Activated T-cell treated with anti-CD3 and anti-CD28 coated beads, Interleukin-2, amount 50 U/mL, for 72 hours (primary cell): Measurements from ENCODE around the gene CADM2. TPM values are rescaled to one million over a fixed set of nuclear protein-coding genes. Genes with fewer than 3 reads are reported as not detected.
"Not testable (repeated sequence)": the region's sequence is repeated elsewhere in the genome, so short reads cannot be mapped to it uniquely, and the experiment has no call there.

Experiments used
- ATAC-seq, 2 donors: fragments of 150-1000 bp; cut with Tn5 transposase; replicated peaks in 1 of 2; 2 replicates each; pipeline ENCODE4 v1.10.0; 2021; ENCODE audit warnings: moderate library complexity in 2 of 2, mild to moderate bottlenecking in 1 of 2
- DNase-seq, 2 donors: peaks; one replicate each; pipeline ENCODE4 v3.0.0; 2021 to 2022; ENCODE audit warnings: mixed read lengths in 1 of 2
- H3K27ac Mint-ChIP-seq: one replicate; pipeline ENCODE4 v1.8.0; 2022; ENCODE audit warnings: mild to moderate bottlenecking, moderate library complexity, mixed read lengths
- H3K27me3 Mint-ChIP-seq: one replicate; pipeline ENCODE4 v1.8.0; 2022; ENCODE audit warnings: low read depth, mixed read lengths
- H3K36me3 Mint-ChIP-seq, 2 donors: one replicate each; pipeline ENCODE4 v1.8.0; 2022; ENCODE audit warnings: mixed read lengths in 2 of 2, mild to moderate bottlenecking in 1 of 2; ENCODE audit not compliant: insufficient read depth in 2 of 2
- H3K4me1 Mint-ChIP-seq: one replicate; pipeline ENCODE4 v1.8.0; 2022; ENCODE audit warnings: low read depth, mixed read lengths
- H3K4me3 Mint-ChIP-seq, 2 donors: one replicate each; pipeline ENCODE4 v1.8.0; 2022; ENCODE audit warnings: mild to moderate bottlenecking in 2 of 2, mixed read lengths in 2 of 2, moderate library complexity in 2 of 2
- H3K9me3 Mint-ChIP-seq, 2 donors: one replicate each; pipeline ENCODE4 v1.8.0; 2022; ENCODE audit warnings: mixed read lengths in 2 of 2
- total RNA-seq, 2 donors: library from RNA; stranded (reverse); gene quantifications; one replicate each; pipeline ENCODE4 v1.2.3, GENCODE V29; 2022

Gene CADM2
- total RNA-seq, 2 donors from 2014 or later = not detected

- H3K27ac Mint-ChIP-seq, H3K27me3 Mint-ChIP-seq, ATAC-seq, DNase-seq, H3K36me3 Mint-ChIP-seq, H3K4me3 Mint-ChIP-seq, H3K9me3 Mint-ChIP-seq, H3K4me1 Mint-ChIP-seq: not testable (repeated sequence)
Measured at GRCh38 chr3:85133691-85134420, 175.1 kb downstream of the CADM2 start.

GRCh38 chr3:85142626-85143025 is 183.8 kb downstream of the CADM2 start:
- Mint-ChIP-seq H3K4me1 (no peaks in the 10 kb centered on the region), H3K9me3 (peaks cover 3% of the 10 kb centered on the region in 2 donors), H3K36me3 (peaks cover 0 to 2% of the 10 kb centered on the region in 2 donors), H3K27me3 (no peaks in the 10 kb centered on the region), H3K27ac (no peak overlapping the region), H3K4me3 (no peak overlapping the region)
- ATAC-seq (no peak), DNase-seq (no peak)

GRCh38 chr3:85148036-85148435 is 189.2 kb downstream of the CADM2 start:
- peaks cover 0 to 2% of the 10 kb centered on the region in 2 donors for H3K36me3 Mint-ChIP-seq
- H3K4me3 Mint-ChIP-seq = no peak overlapping the region
- ATAC-seq (no peak), DNase-seq (no peak)
- H3K4me1 Mint-ChIP-seq = no peaks in the 10 kb centered on the region
- peaks cover 6 to 7% of the 10 kb centered on the region in 2 donors for H3K9me3 Mint-ChIP-seq
- H3K27me3 Mint-ChIP-seq = no peaks in the 10 kb centered on the region
- no peak overlapping the region for H3K27ac Mint-ChIP-seq

GRCh38 chr3:85151555-85151954 is 192.8 kb downstream of the CADM2 start:
- H3K9me3 Mint-ChIP-seq = peaks cover 5 to 8% of the 10 kb centered on the region in 2 donors
- ATAC-seq (no peak), DNase-seq (no peak)
- H3K27me3 Mint-ChIP-seq = no peaks in the 10 kb centered on the region
- no peak overlapping the region for H3K27ac Mint-ChIP-seq
- peaks cover 0 to 2% of the 10 kb centered on the region in 2 donors for H3K36me3 Mint-ChIP-seq
- no peaks in the 10 kb centered on the region for H3K4me1 Mint-ChIP-seq
- H3K4me3 Mint-ChIP-seq = no peak overlapping the region

- not testable (repeated sequence) for H3K27me3 Mint-ChIP-seq, H3K36me3 Mint-ChIP-seq, ATAC-seq, H3K9me3 Mint-ChIP-seq, H3K4me3 Mint-ChIP-seq, H3K27ac Mint-ChIP-seq, DNase-seq, H3K4me1 Mint-ChIP-seq
Measured at GRCh38 chr3:85153279-85153678, 194.5 kb downstream of the CADM2 start.

GRCh38 chr3:85159376-85159775 is 200.6 kb downstream of the CADM2 start:
- DNase-seq = no peak
- Mint-ChIP-seq H3K36me3 (peaks cover 0 to 2% of the 10 kb centered on the region in 2 donors), H3K27me3 (no peaks in the 10 kb centered on the region), H3K4me3 (no peak overlapping the region), H3K4me1 (no peaks in the 10 kb centered on the region), H3K9me3 (peaks cover 0 to 9% of the 10 kb centered on the region in 2 donors), H3K27ac (no peak overlapping the region)
- no peak for ATAC-seq

GRCh38 chr3:85161544-85161943 is 202.8 kb downstream of the CADM2 start:
- Mint-ChIP-seq H3K27ac (no peak overlapping the region), H3K36me3 (peaks cover 0 to 2% of the 10 kb centered on the region in 2 donors), H3K4me3 (no peak overlapping the region), H3K9me3 (peaks cover 0 to 7% of the 10 kb centered on the region in 2 donors), H3K4me1 (no peaks in the 10 kb centered on the region), H3K27me3 (no peaks in the 10 kb centered on the region)
- no peak for DNase-seq
- no peak for ATAC-seq

- H3K36me3 Mint-ChIP-seq = peaks cover 0 to 2% of the 10 kb centered on the region in 2 donors
- no peaks in the 10 kb centered on the region for H3K4me1 Mint-ChIP-seq
- no peak overlapping the region for H3K4me3 Mint-ChIP-seq
- ATAC-seq = no peak
- DNase-seq = no peak
- no peaks in the 10 kb centered on the region for H3K27me3 Mint-ChIP-seq
- no peak overlapping the region for H3K27ac Mint-ChIP-seq
- peaks cover 0 to 7% of the 10 kb centered on the region in 2 donors for H3K9me3 Mint-ChIP-seq
Measured at GRCh38 chr3:85162905-85163304, 204.1 kb downstream of the CADM2 start.

GRCh38 chr3:85164436-85164835 is 205.6 kb downstream of the CADM2 start:
- H3K27me3 Mint-ChIP-seq = no peaks in the 10 kb centered on the region
- ATAC-seq (no peak), DNase-seq (no peak)
- no peaks in the 10 kb centered on the region for H3K36me3 Mint-ChIP-seq
- H3K4me1 Mint-ChIP-seq = no peaks in the 10 kb centered on the region
- no peak overlapping the region for H3K4me3 Mint-ChIP-seq
- H3K27ac Mint-ChIP-seq = no peak overlapping the region
- H3K9me3 Mint-ChIP-seq = peaks cover 0 to 2% of the 10 kb centered on the region in 2 donors

GRCh38 chr3:85167576-85167975 is 208.8 kb downstream of the CADM2 start:
- Mint-ChIP-seq H3K4me3 (no peak overlapping the region), H3K27me3 (no peaks in the 10 kb centered on the region), H3K27ac (no peak overlapping the region), H3K9me3 (no peaks in the 10 kb centered on the region), H3K36me3 (no peaks in the 10 kb centered on the region), H3K4me1 (no peaks in the 10 kb centered on the region)
- ATAC-seq (no peak), DNase-seq (no peak)

GRCh38 chr3:85170646-85171045 is 211.9 kb downstream of the CADM2 start:
- DNase-seq (no peak), ATAC-seq (no peak)
- Mint-ChIP-seq H3K27ac (no peak overlapping the region), H3K9me3 (peaks cover 2% of the 10 kb centered on the region in 2 donors), H3K27me3 (no peaks in the 10 kb centered on the region), H3K36me3 (no peaks in the 10 kb centered on the region), H3K4me3 (no peak overlapping the region), H3K4me1 (no peaks in the 10 kb centered on the region)

GRCh38 chr3:85171976-85172375 is 213.2 kb downstream of the CADM2 start:
- Mint-ChIP-seq H3K4me1 (no peaks in the 10 kb centered on the region), H3K36me3 (no peaks in the 10 kb centered on the region), H3K9me3 (peaks cover 2% of the 10 kb centered on the region in 2 donors), H3K27me3 (no peaks in the 10 kb centered on the region), H3K4me3 (no peak overlapping the region), H3K27ac (no peak overlapping the region)
- DNase-seq (no peak), ATAC-seq (no peak)

GRCh38 chr3:85176799-85177198 is 218.0 kb downstream of the CADM2 start:
- H3K36me3 Mint-ChIP-seq = no peaks in the 10 kb centered on the region
- H3K27me3 Mint-ChIP-seq = no peaks in the 10 kb centered on the region
- no peak overlapping the region for H3K4me3 Mint-ChIP-seq
- DNase-seq (no peak), ATAC-seq (no peak)
- H3K4me1 Mint-ChIP-seq = no peaks in the 10 kb centered on the region
- no peak overlapping the region for H3K27ac Mint-ChIP-seq
- H3K9me3 Mint-ChIP-seq = peaks cover 2% of the 10 kb centered on the region in 2 donors
